ENCODE data around the gene CLSTN1.

DNA sequence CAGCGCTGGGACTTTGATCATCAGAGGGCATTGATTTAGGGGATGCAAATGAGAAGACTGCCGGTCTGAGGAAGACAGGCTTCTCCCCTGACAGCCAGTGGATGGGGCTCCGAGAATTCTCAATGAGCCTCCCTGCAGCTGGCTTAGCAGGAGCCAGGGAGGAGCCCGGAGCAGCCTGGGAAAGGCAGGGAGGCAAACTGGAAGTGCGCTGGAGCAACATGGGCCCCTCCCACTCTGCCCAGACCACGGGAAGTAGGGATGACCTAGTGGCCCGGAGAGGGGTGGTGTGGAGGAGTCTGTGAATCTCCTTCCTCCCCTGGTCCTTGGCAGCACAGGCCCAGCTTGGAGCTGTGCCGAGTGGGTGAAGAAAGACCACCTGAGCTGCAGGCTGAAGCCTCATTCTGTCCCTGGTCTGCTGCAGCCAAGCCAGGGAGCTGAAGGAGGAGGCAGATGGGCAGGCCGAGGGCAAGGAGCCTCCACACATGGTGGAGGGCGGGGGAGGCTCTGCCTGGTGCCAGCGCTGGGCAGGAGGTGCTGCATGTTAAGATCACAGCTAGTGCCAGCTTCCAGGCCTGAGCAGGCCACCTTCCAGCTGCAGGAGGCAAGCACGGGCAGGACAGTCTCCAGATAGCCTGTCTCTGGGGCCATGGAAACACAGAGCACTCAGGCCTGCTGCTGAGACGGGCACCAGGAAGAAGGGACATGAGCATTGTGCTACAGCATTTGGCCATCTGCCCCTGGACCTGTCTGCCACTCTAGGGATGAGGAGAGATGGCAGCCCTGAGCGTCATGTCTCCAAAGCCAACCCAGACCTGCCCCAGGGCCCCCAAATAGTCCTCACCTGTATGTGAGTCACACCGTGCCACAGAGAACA lies 12.2 kb upstream of the CLSTN1 start:
- TF ChIP-seq CTCF (IDR thresholded peaks at IDR 0.05; ENCODE audit: low read depth, low read length, missing input control) = no peak
- TF ChIP-seq SP1 (IDR thresholded peaks at IDR 0.05) = no peak
- no peak for TF ChIP-seq ATF3 (IDR thresholded peaks at IDR 0.05)
- TF ChIP-seq, protein P1, sequence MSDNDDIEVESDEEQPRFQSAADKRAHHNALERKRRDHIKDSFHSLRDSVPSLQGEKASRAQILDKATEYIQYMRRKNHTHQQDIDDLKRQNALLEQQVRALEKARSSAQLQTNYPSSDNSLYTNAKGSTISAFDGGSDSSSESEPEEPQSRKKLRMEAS (IDR thresholded peaks at IDR 0.05) = no peak
- TF ChIP-seq, protein P2, sequence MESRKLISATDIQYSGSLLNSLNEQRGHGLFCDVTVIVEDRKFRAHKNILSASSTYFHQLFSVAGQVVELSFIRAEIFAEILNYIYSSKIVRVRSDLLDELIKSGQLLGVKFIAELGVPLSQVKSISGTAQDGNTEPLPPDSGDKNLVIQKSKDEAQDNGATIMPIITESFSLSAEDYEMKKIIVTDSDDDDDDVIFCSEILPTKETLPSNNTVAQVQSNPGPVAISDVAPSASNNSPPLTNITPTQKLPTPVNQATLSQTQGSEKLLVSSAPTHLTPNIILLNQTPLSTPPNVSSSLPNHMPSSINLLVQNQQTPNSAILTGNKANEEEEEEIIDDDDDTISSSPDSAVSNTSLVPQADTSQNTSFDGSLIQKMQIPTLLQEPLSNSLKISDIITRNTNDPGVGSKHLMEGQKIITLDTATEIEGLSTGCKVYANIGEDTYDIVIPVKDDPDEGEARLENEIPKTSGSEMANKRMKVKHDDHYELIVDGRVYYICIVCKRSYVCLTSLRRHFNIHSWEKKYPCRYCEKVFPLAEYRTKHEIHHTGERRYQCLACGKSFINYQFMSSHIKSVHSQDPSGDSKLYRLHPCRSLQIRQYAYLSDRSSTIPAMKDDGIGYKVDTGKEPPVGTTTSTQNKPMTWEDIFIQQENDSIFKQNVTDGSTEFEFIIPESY (IDR thresholded peaks at IDR 0.05) = no peak
- no peak for TF ChIP-seq RAD21 (IDR thresholded peaks at IDR 0.05)
- no peak for TF ChIP-seq HNF4A (conservative IDR thresholded peaks at IDR 0.05)
- no peak for TF ChIP-seq JUND (IDR thresholded peaks at IDR 0.05)
- no peak for TF ChIP-seq TAF1 (conservative IDR thresholded peaks at IDR 0.05)

Measured in liver (tissue), 3 donors.